ENCODE results near the gene SCUBE1.

SCUBE1 gene

DNA sequence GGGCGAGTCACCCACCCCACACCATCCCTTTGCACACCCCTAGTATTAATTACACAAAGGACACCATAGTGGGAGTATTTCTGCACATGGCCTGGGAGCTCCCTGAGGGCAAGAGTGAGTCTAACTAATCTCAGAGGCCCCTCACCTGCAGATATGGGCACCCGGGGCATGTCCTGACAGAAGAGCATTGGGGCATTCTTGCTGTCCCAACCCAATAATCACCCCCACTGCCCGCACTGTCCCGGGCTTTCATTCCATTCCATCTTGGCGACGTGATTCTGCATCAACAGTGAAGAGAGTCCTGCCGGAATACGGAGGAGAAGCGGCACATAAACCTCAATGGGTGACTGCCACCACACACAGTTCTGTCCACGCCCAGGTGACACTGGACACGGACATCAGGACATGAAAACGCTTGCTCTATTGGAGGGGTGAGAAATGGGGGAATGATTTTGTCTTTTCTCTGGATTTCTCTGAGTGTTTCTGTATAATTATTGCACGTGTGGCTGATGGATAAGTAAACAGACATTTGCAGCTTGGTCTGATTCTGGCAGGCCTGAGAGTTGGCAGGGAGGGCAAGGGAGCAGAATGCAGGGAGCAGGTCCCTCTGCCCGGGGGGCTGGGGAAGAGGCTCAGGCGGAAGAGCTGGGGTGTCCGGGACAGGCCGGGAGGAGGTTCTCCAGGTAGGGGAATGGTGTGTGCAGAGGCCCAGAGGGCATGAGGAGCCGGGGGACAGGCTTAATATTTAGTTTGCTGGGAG, 38.2 kb downstream of the SCUBE1 start:
- in situ Hi-C loops (cut with HindIII; ENCODE audit: low sequenced_read_pairs), result no loop called here

DNA sequence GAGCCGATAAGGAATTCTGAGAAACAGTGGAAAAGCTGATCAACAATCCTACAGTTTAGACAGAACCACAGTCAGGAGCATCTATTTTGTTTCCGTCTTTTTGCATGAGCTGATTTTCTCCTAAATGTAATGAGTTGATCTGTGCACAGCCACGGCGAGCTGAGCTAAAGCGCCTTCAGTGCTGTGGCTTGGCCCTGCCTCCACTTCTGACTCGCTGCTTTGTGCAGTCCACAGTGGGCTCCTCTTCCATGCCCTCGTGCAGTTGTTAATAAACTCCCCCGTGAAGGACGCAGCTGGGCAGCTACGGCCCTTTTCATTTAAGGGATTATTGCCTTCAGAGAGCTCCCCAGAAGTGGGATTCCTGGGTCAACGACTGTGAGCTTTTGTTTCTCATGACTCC, 39.4 kb downstream of the SCUBE1 start:
- in situ Hi-C loops (cut with HindIII; ENCODE audit: low sequenced_read_pairs), result no loop called here

DNA sequence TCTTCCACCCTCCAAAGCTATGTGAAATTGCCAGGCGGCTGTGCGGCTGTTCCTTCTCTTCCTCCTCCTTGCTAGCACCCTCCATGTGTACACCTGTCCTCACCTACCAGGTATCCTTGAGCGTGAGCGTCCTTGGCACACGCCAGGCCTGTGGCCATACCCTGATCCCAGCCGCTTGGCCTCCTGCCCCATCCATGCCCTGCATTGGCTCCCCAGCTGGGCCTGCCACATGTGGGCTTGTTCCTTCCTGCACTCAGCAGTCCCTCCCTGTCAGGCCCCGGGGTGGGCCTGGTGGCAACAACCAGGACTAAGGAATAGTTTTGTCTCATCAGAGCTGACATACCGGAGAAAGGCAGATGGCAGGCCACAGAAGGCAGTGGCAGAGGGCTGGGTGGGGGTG, 40.0 kb downstream of the SCUBE1 start:
- in situ Hi-C loops (cut with HindIII; ENCODE audit: low sequenced_read_pairs), result no loop called here

DNA sequence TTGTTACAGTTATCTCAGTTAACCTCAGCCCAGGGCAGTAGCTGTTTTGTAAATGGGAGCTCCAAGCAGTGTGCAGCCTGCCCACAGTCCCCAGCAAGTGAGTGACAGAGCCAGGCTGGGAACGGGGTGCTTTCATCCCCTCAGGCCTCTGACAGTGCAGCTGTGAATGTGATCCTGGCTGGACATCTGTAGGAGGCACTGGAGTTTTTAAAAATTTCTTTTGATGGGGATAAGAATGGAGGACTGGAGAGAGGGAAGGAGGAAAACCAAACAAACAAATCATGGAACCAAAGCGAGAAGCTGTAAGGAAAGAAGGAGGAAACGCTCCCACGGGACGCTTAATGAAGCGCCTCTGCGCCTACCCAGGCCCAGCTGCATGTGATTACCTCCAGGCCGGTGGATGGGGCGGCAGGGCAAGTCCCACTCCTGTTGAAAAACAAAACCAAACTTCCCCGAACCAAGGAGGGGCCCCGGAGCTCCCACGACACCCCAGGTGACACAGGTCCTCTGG, 40.6 kb downstream of the SCUBE1 start:
- in situ Hi-C loops (cut with HindIII; ENCODE audit: low sequenced_read_pairs), result no loop called here

DNA sequence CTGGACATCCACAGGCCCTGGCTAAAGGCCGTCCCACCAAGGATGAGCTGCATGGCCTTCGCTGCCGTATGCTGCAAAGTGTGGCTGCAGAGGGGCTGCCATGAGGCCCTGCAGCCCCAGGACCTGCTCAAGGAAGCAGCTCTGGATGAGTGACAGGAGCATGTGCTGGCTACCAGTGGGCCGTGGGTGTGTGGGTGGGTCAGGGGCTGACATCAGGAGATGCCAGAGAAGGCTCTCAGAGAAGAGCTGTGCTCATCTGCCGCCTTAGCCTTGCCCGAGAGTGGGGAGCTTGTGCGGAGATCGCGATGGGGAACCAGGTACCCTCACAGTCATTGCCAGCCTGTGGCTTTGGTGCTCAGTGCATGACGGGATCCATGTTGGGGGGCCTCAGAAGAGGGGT, 41.3 kb downstream of the SCUBE1 start:
- in situ Hi-C loops (cut with HindIII; ENCODE audit: low sequenced_read_pairs), result no loop called here

DNA sequence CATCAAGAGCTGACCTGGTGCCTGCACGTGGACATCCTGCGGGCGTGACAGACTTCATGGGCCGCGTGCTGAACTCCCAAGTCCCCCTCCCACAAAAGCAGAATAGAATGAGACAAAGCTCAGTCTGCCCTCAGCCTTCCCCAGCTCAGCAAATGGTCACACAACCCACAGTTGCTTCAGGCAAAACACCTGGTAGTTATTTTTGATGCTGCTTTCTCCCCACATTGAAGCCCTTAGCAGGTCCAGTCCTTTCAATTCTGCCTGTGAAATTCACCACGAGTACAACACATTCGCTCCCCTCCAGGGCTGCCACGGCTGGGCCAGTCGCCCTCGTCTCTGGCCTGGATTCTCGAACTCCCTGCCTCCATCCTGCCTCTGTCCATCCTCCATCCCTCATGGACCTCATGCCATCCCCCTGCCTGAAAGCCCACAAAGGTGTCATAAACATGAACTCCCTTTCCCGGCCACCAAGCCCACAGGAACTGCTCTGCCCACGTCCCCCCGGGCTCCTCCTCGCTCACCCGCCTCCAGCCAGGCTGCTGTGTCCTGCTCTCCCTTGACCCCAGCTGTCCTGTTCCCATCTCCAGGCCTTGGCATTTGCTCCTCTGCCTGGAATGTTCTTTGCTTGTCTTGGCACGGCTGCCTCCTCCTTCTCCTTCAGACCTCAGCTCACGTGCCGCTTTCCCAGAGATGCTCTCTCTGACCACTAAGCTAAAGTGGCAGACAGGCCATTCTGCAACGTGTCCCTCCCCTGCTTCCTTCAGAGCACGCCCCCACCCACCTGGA, 42.1 kb downstream of the SCUBE1 start:
- in situ Hi-C loops (cut with HindIII; ENCODE audit: low sequenced_read_pairs), result no loop called here

DNA sequence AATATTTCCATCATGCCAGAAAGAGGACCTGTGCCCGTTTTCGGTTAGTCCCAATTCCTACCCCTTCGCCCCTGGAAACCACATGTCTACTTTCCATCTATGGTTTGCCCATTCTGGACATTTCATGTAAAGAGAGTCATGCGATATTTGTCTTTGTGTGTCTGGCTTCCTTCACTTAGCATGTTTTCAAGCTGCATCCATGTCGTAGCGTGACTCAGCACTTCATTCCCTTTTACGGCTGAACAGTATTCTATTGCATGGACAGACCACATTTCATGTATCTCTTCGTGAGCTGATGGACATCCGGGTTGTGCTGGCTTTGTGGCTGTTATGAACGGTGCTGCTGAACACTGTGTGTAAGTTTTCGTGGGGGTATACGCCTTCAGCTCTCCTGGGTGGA, 43.4 kb downstream of the SCUBE1 start:
- in situ Hi-C loops (cut with HindIII; ENCODE audit: low sequenced_read_pairs), result no loop called here

DNA sequence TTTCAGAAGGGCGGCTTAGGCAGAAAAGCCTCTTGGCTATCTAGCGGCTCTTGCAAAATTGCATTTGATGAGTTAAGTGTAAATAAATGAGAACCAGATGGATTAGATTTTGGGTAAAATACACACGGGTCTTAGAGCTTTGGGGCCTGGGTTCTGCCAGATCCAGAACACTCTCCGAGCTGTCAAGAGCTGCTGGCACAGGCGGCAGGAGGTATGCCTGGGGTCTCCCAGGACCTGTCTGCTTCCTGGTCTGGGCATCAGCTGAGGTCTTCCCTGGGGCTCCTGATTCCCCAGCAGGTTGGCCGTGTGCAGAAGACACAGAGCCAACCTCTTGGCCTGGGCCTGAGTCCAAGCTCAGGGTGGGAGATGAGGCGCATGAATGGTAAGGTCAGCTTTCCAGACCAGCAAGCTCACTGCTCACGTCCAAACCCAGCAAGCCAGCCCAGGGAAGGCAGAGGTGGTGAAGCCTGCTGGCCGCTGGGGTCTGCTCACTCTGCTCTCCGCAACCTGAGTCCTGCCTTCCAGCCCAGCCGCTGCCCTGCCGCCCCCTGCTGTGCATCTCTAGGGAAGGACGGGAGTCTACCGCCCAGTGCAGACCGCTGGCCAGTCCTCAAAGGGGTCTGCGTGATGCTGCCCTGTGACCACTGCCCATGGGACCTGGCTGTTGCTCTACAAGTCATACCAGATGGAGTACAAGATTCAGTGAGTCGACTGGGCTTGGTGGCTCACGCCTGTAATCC, 44.9 kb downstream of the SCUBE1 start:
- in situ Hi-C loops (cut with HindIII; ENCODE audit: low sequenced_read_pairs), result no loop called here

DNA sequence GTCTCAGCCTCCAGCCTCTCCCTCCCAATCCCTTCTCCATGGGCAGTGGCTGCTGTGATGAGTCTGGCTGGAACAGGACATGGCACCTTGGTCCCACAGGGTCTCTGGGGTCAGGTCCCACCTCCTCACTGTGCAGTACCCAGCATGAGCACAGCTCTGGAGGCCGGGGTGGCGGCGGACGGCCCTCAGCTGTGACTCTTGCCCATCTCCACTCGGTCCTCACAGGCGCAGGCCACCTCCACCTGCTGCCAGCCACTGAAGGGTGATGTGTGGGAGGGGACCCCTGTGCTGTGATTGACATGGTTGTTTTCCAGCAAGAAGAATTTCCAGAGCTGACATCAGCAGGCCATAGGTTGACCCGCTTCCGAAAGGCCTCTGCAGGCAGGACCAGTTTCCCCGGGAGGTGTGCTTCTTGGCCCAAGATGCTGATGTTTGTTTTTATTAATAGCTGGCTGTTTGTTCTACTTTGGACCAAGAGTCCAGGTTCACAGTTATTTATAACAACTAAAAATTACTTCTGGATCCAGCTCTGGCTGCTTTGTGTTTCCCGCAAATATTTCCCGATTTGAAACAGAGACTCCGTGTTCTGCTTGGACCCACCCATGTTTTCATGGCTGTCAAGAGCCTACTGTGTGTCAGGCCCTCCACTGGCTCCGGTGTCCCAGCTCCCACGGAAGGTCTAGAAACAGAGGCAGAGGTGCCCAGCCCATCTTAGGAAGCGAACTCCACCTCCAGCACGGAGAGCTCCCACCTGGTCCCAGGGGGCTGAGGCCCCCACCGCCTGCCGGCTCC, 45.7 kb downstream of the SCUBE1 start:
- in situ Hi-C loops (cut with HindIII; ENCODE audit: low sequenced_read_pairs), result no loop called here

DNA sequence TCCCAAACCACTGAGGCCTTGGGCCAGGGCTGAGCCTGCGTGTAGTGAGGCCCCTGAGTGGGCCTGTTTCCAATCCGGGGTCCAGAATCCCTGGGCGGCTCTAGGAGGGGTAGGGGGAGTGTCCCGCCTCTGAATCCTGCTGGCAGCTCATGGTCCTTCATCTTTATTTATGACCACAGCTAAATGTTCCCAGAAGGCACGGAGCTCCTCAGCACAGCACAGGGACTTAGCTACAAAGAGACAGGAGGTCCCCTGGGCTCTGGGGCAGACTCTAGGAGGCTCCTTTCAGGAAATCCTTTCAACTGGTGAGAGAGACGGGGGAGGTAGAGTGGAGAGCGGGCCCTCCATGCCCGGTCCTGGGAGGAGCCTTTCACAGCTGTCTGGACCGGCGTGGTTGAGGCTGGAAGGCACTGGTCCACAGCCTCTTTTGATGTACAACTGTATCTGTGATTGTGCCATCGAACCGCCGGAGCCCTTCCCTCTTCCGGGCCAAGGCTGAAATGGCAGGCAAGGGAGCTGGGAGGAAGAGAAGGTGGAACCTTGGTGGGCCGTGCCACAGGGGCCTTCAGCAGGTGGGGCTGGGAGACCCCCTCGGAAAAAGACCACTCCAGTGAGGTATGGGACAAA, 46.8 kb downstream of the SCUBE1 start:
- in situ Hi-C loops (cut with HindIII; ENCODE audit: low sequenced_read_pairs), result no loop called here

DNA sequence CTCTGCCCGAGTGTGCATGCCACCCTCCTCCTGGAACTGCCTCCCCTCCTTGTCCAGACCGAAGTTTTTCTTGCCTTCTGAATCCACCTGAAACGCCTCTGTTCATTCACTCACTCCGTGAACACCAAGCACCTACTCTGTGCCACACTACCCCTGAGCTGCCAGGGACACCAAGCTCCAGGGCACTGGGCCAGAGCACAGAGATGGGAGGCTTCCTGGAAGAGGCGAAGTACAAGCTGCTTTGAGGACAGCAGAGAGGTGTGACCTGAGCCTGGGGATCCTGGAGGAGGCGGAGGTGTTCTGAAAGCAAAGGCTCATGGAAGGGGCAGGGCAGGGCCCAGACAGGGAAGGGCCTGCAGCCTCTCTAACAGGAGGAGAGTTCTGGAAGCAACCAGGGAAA, 47.5 kb downstream of the SCUBE1 start:
- in situ Hi-C loops (cut with HindIII; ENCODE audit: low sequenced_read_pairs), result no loop called here

DNA sequence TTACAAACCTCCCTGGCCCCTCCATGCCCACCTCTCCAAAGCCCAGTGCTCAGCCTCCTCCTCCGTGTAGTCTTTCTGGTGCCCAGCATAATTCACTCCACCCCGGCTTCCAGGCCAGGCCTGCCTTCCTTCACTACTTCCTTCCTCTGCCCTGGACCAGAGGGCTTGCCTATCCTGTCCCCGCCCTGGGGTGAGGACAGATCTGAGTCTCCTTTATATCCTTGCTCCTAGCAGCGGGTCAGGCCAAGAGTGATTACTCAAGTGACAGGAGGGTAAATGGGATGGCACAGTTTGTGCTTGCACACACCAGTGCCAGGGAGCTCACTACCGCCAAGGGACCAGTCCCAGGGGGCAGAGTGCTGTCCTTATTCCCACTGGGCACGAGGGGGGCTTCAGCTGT, 48.0 kb downstream of the SCUBE1 start:
- in situ Hi-C loops (cut with HindIII; ENCODE audit: low sequenced_read_pairs), result no loop called here

DNA sequence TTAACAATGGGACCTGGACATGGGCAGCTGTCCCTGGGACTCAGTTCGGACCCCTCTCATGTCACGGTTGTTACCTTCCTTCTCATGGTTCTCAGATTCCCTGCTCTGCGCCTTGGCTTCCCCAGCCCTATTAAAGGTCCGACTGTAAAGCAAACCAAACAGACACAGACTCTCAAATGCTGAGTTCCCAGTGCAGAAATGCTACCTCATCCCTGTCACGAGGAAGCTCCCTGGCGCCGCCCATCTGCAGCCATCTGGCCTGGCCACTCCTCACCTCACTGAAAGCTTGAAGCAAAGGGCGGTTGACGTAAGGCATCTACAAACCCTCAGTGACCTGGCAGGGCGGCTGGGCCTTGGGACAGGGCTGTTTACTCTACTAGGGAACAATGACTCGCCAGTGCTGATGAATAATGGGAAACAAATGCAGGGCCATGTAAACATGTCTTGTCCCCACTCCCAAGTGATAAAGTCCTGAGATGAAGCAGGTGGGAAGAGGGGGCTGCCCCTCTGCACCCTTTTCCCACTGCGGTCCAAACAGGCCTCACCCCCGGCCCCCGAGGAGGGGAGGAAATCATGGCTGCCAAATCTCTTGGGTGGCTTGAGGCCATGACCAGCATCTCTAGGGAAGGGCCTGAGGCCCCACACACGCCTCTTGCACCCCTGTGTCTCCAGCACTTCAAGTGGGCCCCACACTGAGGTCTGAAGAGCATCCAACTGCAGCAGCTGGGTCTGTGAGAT, 49.3 kb downstream of the SCUBE1 start:
- in situ Hi-C loops (cut with HindIII; ENCODE audit: low sequenced_read_pairs), result no loop called here

DNA sequence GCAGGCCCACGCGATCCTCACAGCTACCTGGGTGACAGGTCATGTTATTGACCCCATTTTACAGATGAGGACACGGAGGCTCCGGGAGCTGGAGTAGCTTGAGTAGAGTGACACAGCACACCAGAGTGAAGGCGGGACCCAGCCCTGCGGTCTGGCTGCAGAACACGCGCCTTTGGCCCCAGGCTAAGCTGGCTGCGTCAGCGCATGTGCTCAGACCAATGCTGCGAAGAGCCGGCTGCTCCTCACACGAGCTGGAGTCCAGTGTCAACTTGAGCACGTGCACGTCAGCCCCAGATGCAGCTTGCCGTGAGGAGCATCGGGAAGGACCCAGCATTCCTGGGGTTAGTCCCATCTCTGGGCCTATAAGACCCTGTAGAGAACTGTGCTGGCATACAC, 49.9 kb downstream of the SCUBE1 start:
- in situ Hi-C loops (cut with HindIII; ENCODE audit: low sequenced_read_pairs), result no loop called here

DNA sequence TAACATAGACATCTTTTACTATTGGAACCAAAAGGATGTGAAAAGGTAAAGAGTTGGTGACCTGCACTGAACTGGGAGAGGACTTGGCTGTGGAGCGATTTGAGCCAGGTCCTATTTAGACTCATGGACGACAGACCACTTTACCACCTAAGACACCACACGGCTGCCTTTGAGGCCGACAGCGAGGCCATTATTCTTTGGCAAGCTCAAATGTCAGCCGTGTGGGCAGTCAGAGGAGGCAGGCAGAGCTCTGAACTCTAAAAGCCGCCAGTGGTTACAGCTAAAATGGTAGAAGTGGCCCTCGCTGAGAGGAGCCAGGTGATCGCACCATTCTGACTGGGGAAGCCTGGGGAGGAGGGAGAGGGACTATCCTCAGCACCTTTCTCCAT, 50.5 kb downstream of the SCUBE1 start:
- in situ Hi-C loops (cut with HindIII; ENCODE audit: low sequenced_read_pairs), result no loop called here

DNA sequence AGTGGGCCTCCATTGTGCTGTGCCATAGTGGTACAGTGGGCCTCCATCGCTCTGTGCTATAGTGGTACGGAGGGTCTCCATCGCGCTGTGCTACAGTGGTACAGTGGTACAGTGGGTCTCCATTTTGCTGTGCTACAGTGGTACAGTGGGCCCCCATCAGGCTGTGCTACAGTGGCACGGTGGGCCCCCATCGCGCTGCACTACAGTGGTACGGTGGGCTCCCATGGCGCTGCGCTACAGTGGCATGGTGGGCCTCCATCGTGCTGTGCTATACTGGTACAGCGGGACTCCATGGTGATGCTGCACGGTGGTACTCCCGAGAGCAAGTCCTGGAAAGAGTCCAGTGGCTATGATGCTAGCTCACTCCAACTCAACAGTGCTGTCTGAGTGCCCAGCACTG, 51.8 kb downstream of the SCUBE1 start:
- in situ Hi-C loops (cut with HindIII; ENCODE audit: low sequenced_read_pairs), result no loop called here

DNA sequence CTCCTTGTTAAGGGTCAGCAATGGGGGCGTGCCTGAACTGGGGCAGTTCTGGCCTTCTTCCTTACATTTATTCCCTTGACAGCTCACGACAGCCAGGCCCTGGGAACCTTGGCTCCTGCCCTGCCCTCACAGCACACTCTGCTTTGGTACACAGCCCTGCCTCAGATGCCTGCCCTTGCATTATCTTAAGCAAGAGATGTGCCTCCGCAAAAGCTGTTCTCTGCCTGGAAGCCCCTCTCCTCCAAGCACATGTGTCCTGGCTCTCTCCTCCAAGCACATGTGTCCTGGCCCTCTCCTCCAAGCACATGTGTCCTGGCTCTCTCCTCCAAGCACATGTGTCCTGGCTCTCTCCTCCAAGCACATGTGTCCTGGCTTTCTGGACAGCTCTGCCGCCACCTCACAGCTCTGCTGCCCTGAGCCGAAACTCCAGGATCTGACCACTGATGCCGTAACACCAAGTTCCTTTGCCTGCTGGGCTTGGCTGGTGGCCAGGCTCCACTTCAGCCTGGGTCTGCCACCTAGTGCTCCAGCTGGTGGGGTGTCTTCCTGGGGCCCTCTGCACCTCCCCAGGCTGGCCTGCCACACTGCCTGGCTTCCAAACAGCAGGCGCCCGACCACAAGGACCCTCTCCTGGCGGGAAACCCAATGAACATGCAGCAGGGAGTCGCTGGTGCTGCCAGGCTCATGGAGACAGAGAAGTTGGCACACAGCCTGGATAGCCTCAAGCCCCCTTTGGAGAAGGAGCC, 53.0 kb downstream of the SCUBE1 start:
- in situ Hi-C loops (cut with HindIII; ENCODE audit: low sequenced_read_pairs), result no loop called here

DNA sequence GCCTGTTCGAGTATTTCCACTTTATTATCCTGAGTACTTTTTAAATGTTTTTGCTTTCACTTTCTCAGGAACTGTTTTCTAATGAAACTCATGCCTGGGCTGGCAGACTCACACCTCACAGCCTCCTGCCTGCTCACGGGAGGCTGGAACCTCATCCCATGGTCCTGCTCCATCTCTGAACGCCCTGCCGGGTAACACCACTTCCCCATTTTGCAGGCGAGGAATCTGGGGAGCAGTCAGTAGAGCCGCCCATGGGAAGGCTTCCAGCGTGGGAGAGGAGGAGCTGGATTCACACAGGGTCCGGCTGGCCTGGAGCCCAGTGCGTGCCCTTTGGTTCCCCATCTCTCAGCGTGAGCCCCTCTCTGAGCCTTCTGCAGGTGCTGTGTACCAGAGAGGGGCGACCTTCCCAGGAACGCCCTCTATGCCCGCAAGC, 53.6 kb downstream of the SCUBE1 start:
- in situ Hi-C loops (cut with HindIII; ENCODE audit: low sequenced_read_pairs), result no loop called here
